ENCODE results near the gene LEFTY2.
"Not testable (repeated sequence)": the region's sequence is repeated elsewhere in the genome, so short reads cannot be mapped to it uniquely, and the experiment has no call there.

LEFTY2 gene

GRCh38 chr1:225946803-225947202 is 5.8 kb upstream of the LEFTY2 start:
- Histone ChIP-seq H3K27me3 (ENCODE audit: insufficient read depth, low read length) (peaks cover 70% of the 10 kb centered on the region), H3K4me3 (ENCODE audit: low read length) (no peak overlapping the region), H3K9me3 (ENCODE audit: insufficient read depth, low read depth, low read length) (no peaks in the 10 kb centered on the region), H3K36me3 (ENCODE audit: insufficient read depth, low read depth, low read length) (no peaks in the 10 kb centered on the region), H3K4me1 (ENCODE audit: insufficient read depth, low read length) (peaks cover 38% of the 10 kb centered on the region), H3K9ac (ENCODE audit: low read depth, low read length) (no peak overlapping the region), H3K27ac (ENCODE audit: low read length) (no peak overlapping the region)

DNA sequence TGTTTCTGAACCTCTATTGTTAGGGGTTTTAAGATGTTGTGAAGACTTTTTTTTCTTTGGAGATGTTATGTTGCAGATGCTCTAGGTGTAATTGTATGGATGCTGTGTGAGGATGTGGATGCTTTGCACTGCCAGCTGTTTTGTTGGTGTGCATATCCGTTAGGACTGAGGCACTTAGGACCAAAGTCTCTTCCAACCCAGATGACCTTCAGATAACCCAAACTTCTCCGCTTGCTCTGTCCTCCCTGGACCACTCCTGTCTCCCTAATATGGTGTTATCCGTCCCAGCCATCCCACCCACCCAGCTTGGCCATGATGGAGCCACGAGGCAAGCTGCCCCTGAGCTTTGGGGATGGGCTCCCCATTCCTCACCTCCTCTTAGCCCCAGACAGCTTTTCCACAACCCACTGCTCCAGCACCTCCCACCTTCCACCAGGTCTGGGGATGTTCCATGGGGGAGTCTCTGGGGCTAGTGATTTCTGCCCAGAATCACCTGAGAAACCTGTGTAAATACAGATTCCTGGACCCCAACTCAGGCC is 5.1 kb upstream of the LEFTY2 start:
- no peak overlapping the region for H3K27ac ChIP-seq (ENCODE audit: low read length)
- H3K27me3 ChIP-seq (ENCODE audit: insufficient read depth, low read length) = peaks cover 76% of the 10 kb centered on the region

DNA sequence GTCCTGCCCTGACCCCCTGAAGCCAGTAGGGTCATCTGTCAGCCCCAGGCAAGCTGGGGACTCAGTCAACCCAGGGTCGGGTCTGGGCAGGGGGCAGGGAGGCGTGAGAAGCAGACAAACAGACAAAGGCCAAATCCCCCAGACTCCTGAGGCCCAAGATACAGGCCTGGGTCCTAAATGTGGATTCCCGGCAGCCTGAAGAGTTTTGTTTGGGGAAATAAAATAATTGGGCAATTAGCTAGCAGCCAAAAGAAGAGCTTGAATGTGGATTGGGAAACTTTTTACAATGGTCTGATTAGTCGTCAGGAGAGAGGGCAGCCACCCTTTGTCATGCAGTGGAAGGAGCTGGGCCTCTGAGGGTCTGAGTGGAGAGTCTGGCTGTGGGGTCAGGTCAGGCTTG is 4.5 kb upstream of the LEFTY2 start:
- Histone ChIP-seq H3K36me3 (ENCODE audit: insufficient read depth, low read depth, low read length) (no peaks in the 10 kb centered on the region), H3K4me3 (ENCODE audit: low read length) (no peak overlapping the region), H3K27me3 (ENCODE audit: insufficient read depth, low read length) (peaks cover 75% of the 10 kb centered on the region), H3K27ac (ENCODE audit: low read length) (no peak overlapping the region), H3K9me3 (ENCODE audit: insufficient read depth, low read depth, low read length) (no peaks in the 10 kb centered on the region), H3K4me1 (ENCODE audit: insufficient read depth, low read length) (peaks cover 36% of the 10 kb centered on the region), H3K9ac (ENCODE audit: low read depth, low read length) (peak overlapping the region; percentile 23; the same call in 1 of the 2 replicates)

More for the DNA sequence above, 5.1 kb upstream of the LEFTY2 start:
- H3K4me1 ChIP-seq (ENCODE audit: insufficient read depth, low read length) = peaks cover 38% of the 10 kb centered on the region
- H3K36me3 ChIP-seq (ENCODE audit: insufficient read depth, low read depth, low read length) = no peaks in the 10 kb centered on the region
- no peak overlapping the region for H3K4me3 ChIP-seq (ENCODE audit: low read length)
- H3K9ac ChIP-seq (ENCODE audit: low read depth, low read length) = no peak overlapping the region
- no peaks in the 10 kb centered on the region for H3K9me3 ChIP-seq (ENCODE audit: insufficient read depth, low read depth, low read length)

DNA sequence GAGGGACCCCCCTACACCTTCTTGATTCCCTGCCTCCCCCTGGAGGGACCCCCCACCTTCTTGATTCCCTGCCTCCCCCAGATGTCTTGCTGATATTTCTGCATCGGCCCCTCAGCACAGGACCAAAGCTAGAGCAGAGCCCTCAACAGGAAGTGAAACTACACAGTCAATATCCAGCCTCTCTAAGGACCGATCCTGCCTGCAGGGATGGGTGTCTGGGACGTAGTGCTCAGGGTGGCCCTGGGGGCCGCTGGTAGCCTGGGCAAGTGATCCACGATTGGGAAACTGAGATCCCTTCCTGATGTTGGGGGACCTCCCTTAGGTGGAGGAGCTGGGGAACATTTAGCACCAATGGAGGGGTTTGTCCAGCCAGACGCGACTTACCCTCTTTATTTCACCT is 3.9 kb upstream of the LEFTY2 start:
- H3K4me1 ChIP-seq (ENCODE audit: insufficient read depth, low read length) = peaks cover 36% of the 10 kb centered on the region
- peak overlapping the region; percentile 23; the same call in 1 of the 2 replicates for H3K9ac ChIP-seq (ENCODE audit: low read depth, low read length)
- no peaks in the 10 kb centered on the region for H3K36me3 ChIP-seq (ENCODE audit: insufficient read depth, low read depth, low read length)
- no peak overlapping the region for H3K27ac ChIP-seq (ENCODE audit: low read length)
- H3K9me3 ChIP-seq (ENCODE audit: insufficient read depth, low read depth, low read length) = no peaks in the 10 kb centered on the region
- H3K27me3 ChIP-seq (ENCODE audit: insufficient read depth, low read length) = peaks cover 81% of the 10 kb centered on the region
- no peak overlapping the region for H3K4me3 ChIP-seq (ENCODE audit: low read length)

GRCh38 chr1:225944387-225944786 is 3.4 kb upstream of the LEFTY2 start:
- Histone ChIP-seq H3K9ac (ENCODE audit: low read depth, low read length) (no peak overlapping the region), H3K4me1 (ENCODE audit: insufficient read depth, low read length) (peaks cover 35% of the 10 kb centered on the region), H3K4me3 (ENCODE audit: low read length) (no peak overlapping the region), H3K36me3 (ENCODE audit: insufficient read depth, low read depth, low read length) (no peaks in the 10 kb centered on the region), H3K27me3 (ENCODE audit: insufficient read depth, low read length) (peaks cover 82% of the 10 kb centered on the region), H3K9me3 (ENCODE audit: insufficient read depth, low read depth, low read length) (no peaks in the 10 kb centered on the region), H3K27ac (ENCODE audit: low read length) (no peak overlapping the region)

GRCh38 chr1:225943582-225943981 is 2.6 kb upstream of the LEFTY2 start:
- H3K4me1 ChIP-seq (ENCODE audit: insufficient read depth, low read length) = peaks cover 27% of the 10 kb centered on the region
- H3K9ac ChIP-seq (ENCODE audit: low read depth, low read length) = no peak overlapping the region
- no peak overlapping the region for H3K4me3 ChIP-seq (ENCODE audit: low read length)
- no peaks in the 10 kb centered on the region for H3K9me3 ChIP-seq (ENCODE audit: insufficient read depth, low read depth, low read length)
- H3K27me3 ChIP-seq (ENCODE audit: insufficient read depth, low read length) = peaks cover 74% of the 10 kb centered on the region
- H3K27ac ChIP-seq (ENCODE audit: low read length) = no peak overlapping the region
- no peaks in the 10 kb centered on the region for H3K36me3 ChIP-seq (ENCODE audit: insufficient read depth, low read depth, low read length)

- Histone ChIP-seq H3K9ac (ENCODE audit: low read depth, low read length) (no peak overlapping the region), H3K4me1 (ENCODE audit: insufficient read depth, low read length) (peaks cover 26% of the 10 kb centered on the region), H3K4me3 (ENCODE audit: low read length) (no peak overlapping the region), H3K27me3 (ENCODE audit: insufficient read depth, low read length) (peaks cover 64% of the 10 kb centered on the region), H3K27ac (ENCODE audit: low read length) (no peak overlapping the region), H3K9me3 (ENCODE audit: insufficient read depth, low read depth, low read length) (no peaks in the 10 kb centered on the region), H3K36me3 (ENCODE audit: insufficient read depth, low read depth, low read length) (no peaks in the 10 kb centered on the region)
These were observed 1.6 kb upstream of the LEFTY2 start for GRCh38 chr1:225942574-225942973.

GRCh38 chr1:225941942-225942222 is 862 bp upstream of the LEFTY2 start:
- H3K4me1 ChIP-seq (ENCODE audit: insufficient read depth, low read length) = peaks cover 20% of the 10 kb centered on the region
- no peak overlapping the region for H3K4me3 ChIP-seq (ENCODE audit: low read length)
- no peaks in the 10 kb centered on the region for H3K36me3 ChIP-seq (ENCODE audit: insufficient read depth, low read depth, low read length)
- H3K27me3 ChIP-seq (ENCODE audit: insufficient read depth, low read length) = peaks cover 58% of the 10 kb centered on the region
- H3K9ac ChIP-seq (ENCODE audit: low read depth, low read length) = peak overlapping the region; percentile 21; the same call in 1 of the 2 replicates
- no peak overlapping the region for H3K27ac ChIP-seq (ENCODE audit: low read length)
- H3K9me3 ChIP-seq (ENCODE audit: insufficient read depth, low read depth, low read length) = no peaks in the 10 kb centered on the region

- H3K9ac ChIP-seq (ENCODE audit: low read depth, low read length) = no peak overlapping the region
- H3K27ac ChIP-seq (ENCODE audit: low read length) = no peak overlapping the region
- H3K4me3 ChIP-seq (ENCODE audit: low read length) = no peak overlapping the region
- peaks cover 10% of the 10 kb centered on the region for H3K4me1 ChIP-seq (ENCODE audit: insufficient read depth, low read length)
- H3K36me3 ChIP-seq (ENCODE audit: insufficient read depth, low read depth, low read length) = no peaks in the 10 kb centered on the region
- H3K27me3 ChIP-seq (ENCODE audit: insufficient read depth, low read length) = peaks cover 46% of the 10 kb centered on the region
- H3K9me3 ChIP-seq (ENCODE audit: insufficient read depth, low read depth, low read length) = no peaks in the 10 kb centered on the region
These were observed 452 bp downstream of the LEFTY2 start for GRCh38 chr1:225940385-225941151.

DNA sequence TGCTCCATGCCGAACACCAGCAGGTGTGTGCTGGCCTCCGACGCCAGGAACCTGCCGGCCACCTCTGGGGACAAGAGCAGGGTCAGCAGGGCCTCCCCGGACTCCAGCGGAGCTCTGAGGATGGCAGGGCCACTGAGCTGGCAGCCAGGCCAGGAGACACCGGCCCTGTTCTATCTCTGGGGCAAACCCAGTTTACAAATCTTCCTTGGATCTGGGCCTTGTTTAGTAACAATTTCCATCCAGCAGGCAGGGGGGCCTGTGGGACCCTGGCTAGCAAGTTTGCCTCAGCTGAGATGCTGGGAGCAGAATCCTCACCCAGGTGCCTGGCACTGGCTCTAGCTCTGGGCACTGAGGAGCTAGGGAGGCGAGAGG is 1.1 kb downstream of the LEFTY2 start:
- H3K27ac ChIP-seq (ENCODE audit: low read length); H3K36me3 ChIP-seq (ENCODE audit: insufficient read depth, low read depth, low read length); H3K9ac ChIP-seq (ENCODE audit: low read depth, low read length); H3K4me3 ChIP-seq (ENCODE audit: low read length); H3K4me1 ChIP-seq (ENCODE audit: insufficient read depth, low read length); H3K9me3 ChIP-seq (ENCODE audit: insufficient read depth, low read depth, low read length): not testable (repeated sequence)
- peaks cover 41% of the 10 kb centered on the region for H3K27me3 ChIP-seq (ENCODE audit: insufficient read depth, low read length)

DNA sequence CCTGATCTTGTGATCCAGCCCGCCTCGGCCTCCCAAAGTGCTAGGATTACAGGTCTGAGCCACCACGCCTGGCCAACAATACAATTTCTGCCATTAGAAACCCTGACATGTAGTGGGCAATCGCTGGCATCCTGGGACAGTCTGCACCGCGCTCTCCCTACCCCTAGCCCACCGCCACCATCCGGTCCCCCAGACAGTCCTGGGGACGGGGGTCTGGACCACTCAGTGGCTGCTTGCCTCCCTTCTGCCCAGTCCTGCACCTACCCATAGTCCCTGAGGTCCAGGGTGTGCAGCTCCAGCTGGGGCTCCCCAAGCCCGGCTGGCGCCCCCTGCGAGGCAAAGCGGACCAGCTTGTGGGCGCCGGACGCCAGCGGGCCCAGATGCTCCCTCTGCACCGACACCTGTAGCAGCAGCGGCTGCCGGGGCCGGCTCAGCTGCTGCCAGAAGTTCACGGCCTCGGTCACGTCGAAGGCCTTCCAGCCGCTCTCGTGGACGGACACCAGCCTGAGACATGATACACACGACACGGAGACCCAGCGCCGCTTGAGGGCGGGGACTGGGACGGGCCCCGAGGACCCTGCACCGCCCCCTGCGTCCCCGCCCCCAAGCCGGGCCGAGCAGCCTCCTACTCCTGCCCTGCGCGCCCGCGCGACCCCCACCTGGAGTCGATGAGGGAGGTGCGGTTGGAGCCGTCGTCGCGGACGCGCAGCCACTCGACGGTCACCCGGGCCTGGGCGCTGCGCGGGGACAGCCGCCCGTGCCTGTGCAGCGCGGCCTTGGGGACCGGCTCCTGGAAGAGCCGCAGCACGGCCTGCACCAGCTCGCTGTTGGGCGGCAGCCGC is 1.7 kb downstream of the LEFTY2 start:
- H3K9me3 ChIP-seq (ENCODE audit: insufficient read depth, low read depth, low read length); H3K27ac ChIP-seq (ENCODE audit: low read length); H3K36me3 ChIP-seq (ENCODE audit: insufficient read depth, low read depth, low read length); H3K4me1 ChIP-seq (ENCODE audit: insufficient read depth, low read length); H3K9ac ChIP-seq (ENCODE audit: low read depth, low read length): not testable (repeated sequence)
- Histone ChIP-seq H3K27me3 (ENCODE audit: insufficient read depth, low read length) (peaks cover 35% of the 10 kb centered on the region), H3K4me3 (ENCODE audit: low read length) (peak overlapping the region; percentile 57; the same call in 1 of the 2 replicates)

Measured in iPS-20b (cell line).